Measurements from ENCODE around the gene CCDC116. TPM values are rescaled to one million over a fixed set of nuclear protein-coding genes. Genes with fewer than 3 reads are reported as not detected.
"Not testable (repeated sequence)": the region's sequence is repeated elsewhere in the genome, so short reads cannot be mapped to it uniquely, and the experiment has no call there.

CCDC116 gene
- total RNA-seq, 2 experiments from 2014 or later, result 0.59 to 0.76 TPM

GRCh38 chr22:21598302-21598701 is 34.3 kb upstream of the CCDC116 start:
- Mint-ChIP-seq H3K27me3 (no peaks in the 10 kb centered on the region), H3K9me3 (ENCODE audit: low read depth) (no peaks in the 10 kb centered on the region), H3K36me3 (peaks cover 45% of the 10 kb centered on the region), H3K4me1 (peaks cover 30% of the 10 kb centered on the region), H3K27ac (no peak overlapping the region), H3K4me3 (no peak overlapping the region)
- ATAC-seq (no peak), DNase-seq (no peak)
- CTCF ChIA-PET, result interaction anchor here (0.9 to 1.3 kb wide), 2 partner anchors 9 to 44 kb away, joined by 3 to 4 read pairs; no protein-coding TSS in a partner anchor

DNA sequence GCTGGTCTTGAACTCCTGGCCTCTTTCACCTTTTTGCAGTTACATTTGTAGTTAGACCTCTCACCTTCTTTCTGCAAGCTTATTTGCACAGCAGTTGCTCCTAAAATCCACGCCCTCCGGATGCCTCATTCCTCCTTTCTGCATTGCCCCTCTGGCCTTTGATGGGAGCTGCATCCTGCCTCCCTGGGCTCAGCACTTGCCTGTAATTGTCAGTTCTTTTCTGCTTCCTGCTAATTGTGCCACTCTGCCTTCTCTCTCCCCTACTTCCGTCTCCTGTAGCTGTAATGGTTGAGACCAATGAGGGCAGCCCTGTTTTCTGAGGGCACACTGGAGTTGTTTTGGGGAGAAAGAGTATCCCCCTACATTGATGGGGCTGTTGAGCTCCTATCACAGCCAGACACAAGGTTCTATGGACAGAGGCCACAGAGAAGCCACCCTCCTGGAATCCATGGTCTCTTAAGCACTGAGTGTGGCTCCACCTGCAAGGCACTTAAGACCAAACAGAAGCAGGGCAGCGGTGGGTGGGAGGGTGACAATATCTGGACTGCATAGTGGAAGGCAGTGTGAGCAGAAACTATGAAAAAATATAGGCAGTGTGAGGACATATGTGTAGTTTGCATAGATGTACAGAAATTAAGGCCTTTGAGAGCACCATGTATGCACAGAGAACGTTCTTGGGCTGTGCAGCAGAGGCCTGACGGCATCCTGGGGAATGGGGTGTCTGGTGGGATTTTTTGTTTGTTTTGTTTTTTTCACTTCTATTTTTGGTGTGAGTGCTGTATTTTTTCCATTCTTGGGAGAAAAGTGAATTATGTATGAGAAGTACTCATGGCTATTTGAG is 33.3 kb upstream of the CCDC116 start:
- Mint-ChIP-seq H3K27ac (peak overlapping the region; percentile 4), H3K36me3 (peaks cover 35% of the 10 kb centered on the region), H3K27me3 (no peaks in the 10 kb centered on the region), H3K4me3 (no peak overlapping the region), H3K9me3 (ENCODE audit: low read depth) (no peaks in the 10 kb centered on the region), H3K4me1 (peaks cover 21% of the 10 kb centered on the region)
- CTCF ChIA-PET, result interaction anchor here (1.3 kb wide), 1 partner anchor 43 kb away, joined by 3 read pairs; no protein-coding TSS in a partner anchor
- no peak for ATAC-seq
- DNase-seq, result no peak

DNA sequence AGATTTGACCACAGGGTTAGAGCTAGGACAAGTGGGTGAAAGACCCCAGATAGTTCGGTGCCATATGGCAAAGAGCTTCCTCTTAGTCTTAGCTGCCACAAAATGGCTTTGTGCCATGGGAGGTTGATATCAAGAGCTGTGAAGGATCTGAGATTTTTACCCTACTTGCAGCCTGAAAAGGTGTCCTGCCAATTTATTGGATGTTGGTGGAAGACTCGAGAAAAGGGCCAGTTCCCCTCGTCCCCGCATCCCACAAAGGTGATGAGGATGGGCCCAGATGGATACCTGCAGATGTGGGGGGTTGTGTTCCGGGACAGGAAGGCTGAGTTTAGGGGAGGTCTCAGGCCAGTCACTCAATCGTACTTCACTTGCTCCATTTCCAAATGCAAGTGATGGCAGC is 30.0 kb upstream of the CCDC116 start:
- Mint-ChIP-seq H3K4me3 (no peak overlapping the region), H3K4me1 (peaks cover 34% of the 10 kb centered on the region), H3K9me3 (ENCODE audit: low read depth) (no peaks in the 10 kb centered on the region), H3K27ac (no peak overlapping the region), H3K36me3 (peaks cover 11% of the 10 kb centered on the region), H3K27me3 (no peaks in the 10 kb centered on the region)
- DNase-seq, result no peak
- CTCF ChIA-PET, result interaction anchor here (1.0 to 1.4 kb wide), 2 partner anchors 8 to 11 kb away, joined by 3 read pairs; no protein-coding TSS in a partner anchor
- no peak for ATAC-seq

DNA sequence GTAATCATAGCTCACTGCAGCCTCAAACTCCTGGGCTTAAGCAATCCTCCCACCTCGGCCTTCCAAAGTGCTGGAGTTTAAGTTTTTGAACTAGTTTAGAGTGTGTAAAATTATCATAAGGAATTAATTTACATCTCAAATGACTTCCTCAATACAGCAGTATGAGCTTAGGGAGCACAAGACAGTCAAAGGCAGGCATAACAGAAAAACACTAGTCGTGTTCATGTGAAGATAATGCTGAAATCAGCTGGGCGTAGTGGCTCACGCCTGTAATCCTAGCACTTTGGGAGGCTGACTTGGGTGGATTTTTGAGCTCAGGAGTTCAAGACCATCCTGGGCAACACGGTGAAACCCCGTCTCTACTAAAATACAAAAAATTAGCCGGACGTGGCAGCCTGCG is 28.6 kb upstream of the CCDC116 start:
- H3K9me3 Mint-ChIP-seq (ENCODE audit: low read depth), result no peaks in the 10 kb centered on the region
- DNase-seq (no peak), ATAC-seq (no peak)
- H3K27me3 Mint-ChIP-seq, result no peaks in the 10 kb centered on the region
- peaks cover 7% of the 10 kb centered on the region for H3K36me3 Mint-ChIP-seq
- H3K4me1 Mint-ChIP-seq, result peaks cover 26% of the 10 kb centered on the region
- no peak overlapping the region for H3K4me3 Mint-ChIP-seq
- no peak overlapping the region for H3K27ac Mint-ChIP-seq
- CTCF ChIA-PET, result interaction anchor here (0.7 to 1.8 kb wide), 4 partner anchors 12 to 714 kb away, joined by 3 to 6 read pairs (median 4); partner anchors contain the start of gene YDJC

- Mint-ChIP-seq H3K9me3 (ENCODE audit: low read depth) (no peaks in the 10 kb centered on the region), H3K27me3 (no peaks in the 10 kb centered on the region), H3K4me1 (peaks cover 25% of the 10 kb centered on the region), H3K36me3 (peaks cover 8% of the 10 kb centered on the region), H3K27ac (no peak overlapping the region), H3K4me3 (no peak overlapping the region)
- no peak for DNase-seq
- CTCF ChIA-PET, result interaction anchor here (1.2 to 1.5 kb wide), 3 partner anchors 11 to 41 kb away, joined by 3 to 4 read pairs (median 3); no protein-coding TSS in a partner anchor
- ATAC-seq, result no peak
Measured at GRCh38 chr22:21605887-21606564, 26.5 kb upstream of the CCDC116 start.

- Mint-ChIP-seq H3K4me1 (peaks cover 25% of the 10 kb centered on the region), H3K27me3 (no peaks in the 10 kb centered on the region), H3K4me3 (no peak overlapping the region), H3K9me3 (ENCODE audit: low read depth) (no peaks in the 10 kb centered on the region), H3K36me3 (peaks cover 14% of the 10 kb centered on the region), H3K27ac (no peak overlapping the region)
- DNase-seq (no peak), ATAC-seq (no peak)
- CTCF ChIA-PET, result interaction anchor here (0.8 to 1.7 kb wide), 5 partner anchors 9 to 40 kb away, joined by 3 to 7 read pairs (median 4); partner anchors contain the start of gene SDF2L1
Measured at GRCh38 chr22:21606775-21607174, 25.8 kb upstream of the CCDC116 start.

DNA sequence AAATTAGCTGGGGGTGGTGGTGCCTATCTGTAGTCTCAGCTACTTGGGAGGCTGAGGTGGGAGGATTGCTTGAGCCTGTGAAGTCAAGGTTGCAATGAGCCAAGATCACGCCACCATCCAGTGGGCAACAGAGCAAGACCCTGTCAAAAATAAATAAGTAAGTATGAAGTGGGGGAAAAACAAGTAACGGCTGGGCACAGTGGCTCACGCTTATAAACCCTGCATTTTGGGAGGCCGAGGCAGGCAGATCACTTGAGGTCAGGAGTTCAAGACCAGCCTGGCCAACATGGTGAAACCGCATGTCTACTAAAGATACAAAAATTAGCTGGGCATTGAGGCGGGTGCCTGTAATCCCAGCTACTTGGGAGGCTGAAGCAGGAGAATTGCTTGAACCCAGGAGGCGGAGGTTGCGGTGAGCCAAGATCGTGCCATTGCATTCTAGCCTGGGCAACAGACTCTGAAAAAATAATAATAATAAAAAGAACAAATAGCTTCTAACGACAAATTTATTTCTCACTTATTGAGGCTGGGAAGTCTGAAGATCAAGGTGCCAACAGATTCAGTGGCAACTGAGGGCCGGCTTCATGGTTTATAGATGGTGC is 22.9 kb upstream of the CCDC116 start:
- H3K9me3 Mint-ChIP-seq (ENCODE audit: low read depth); ATAC-seq; H3K27ac Mint-ChIP-seq; DNase-seq; H3K4me3 Mint-ChIP-seq; H3K27me3 Mint-ChIP-seq: not testable (repeated sequence)
- Mint-ChIP-seq H3K4me1 (peaks cover 19% of the 10 kb centered on the region), H3K36me3 (peaks cover 28% of the 10 kb centered on the region)
- CTCF ChIA-PET, result interaction anchor here (1.6 to 1.7 kb wide), 2 partner anchors 8 to 20 kb away, joined by 3 to 6 read pairs; partner anchors contain the start of gene YDJC

GRCh38 chr22:21611210-21611977 is 21.2 kb upstream of the CCDC116 start:
- peaks cover 11% of the 10 kb centered on the region for H3K4me1 Mint-ChIP-seq
- ATAC-seq (no peak), DNase-seq (no peak)
- CTCF ChIA-PET, result interaction anchor here (1.1 to 1.7 kb wide), 2 partner anchors 18 to 35 kb away, joined by 3 to 6 read pairs; partner anchors contain the start of gene YDJC
- no peaks in the 10 kb centered on the region for H3K9me3 Mint-ChIP-seq (ENCODE audit: low read depth)
- no peak overlapping the region for H3K4me3 Mint-ChIP-seq
- no peak overlapping the region for H3K27ac Mint-ChIP-seq
- H3K27me3 Mint-ChIP-seq, result no peaks in the 10 kb centered on the region
- peaks cover 32% of the 10 kb centered on the region for H3K36me3 Mint-ChIP-seq

DNA sequence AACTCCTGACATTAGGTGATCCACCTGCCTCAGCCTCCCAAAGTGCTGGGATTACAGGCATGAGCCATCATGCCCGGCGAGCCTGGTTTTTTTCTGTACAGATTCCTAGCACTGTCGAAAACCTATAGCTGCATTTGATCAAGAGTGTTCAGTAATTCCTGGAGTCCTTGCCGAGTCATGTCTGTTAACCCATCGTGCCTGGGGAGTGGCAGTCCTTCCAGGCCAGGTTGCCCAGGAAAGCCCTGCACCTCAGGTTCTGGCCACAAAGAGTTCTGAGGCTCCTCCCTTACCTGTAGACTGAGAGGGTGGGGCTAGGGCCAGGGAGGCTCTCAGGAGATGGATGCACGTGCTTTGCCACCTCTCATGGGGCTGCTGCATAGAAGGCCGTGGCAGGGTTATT is 19.7 kb upstream of the CCDC116 start:
- Mint-ChIP-seq H3K9me3 (ENCODE audit: low read depth) (no peaks in the 10 kb centered on the region), H3K4me3 (no peak overlapping the region), H3K27me3 (no peaks in the 10 kb centered on the region), H3K27ac (no peak overlapping the region), H3K4me1 (peaks cover 4% of the 10 kb centered on the region), H3K36me3 (peaks cover 32% of the 10 kb centered on the region)
- DNase-seq (no peak), ATAC-seq (no peak)
- CTCF ChIA-PET, result interaction anchor here (1.2 to 2.9 kb wide), 4 partner anchors 10 to 29 kb away, joined by 3 to 9 read pairs (median 4); partner anchors contain the start of gene SDF2L1

- H3K4me1 Mint-ChIP-seq, result peaks cover 4% of the 10 kb centered on the region
- no peak overlapping the region for H3K27ac Mint-ChIP-seq
- no peak for ATAC-seq
Measured at GRCh38 chr22:21613553-21614233, 18.9 kb upstream of the CCDC116 start.

GRCh38 chr22:21615731-21616130 is 16.8 kb upstream of the CCDC116 start:
- H3K27ac Mint-ChIP-seq, result no peak overlapping the region
- CTCF ChIA-PET, result interaction anchor here (0.8 to 2.4 kb wide), 4 partner anchors 11 to 31 kb away, joined by 3 to 7 read pairs (median 6); partner anchors contain the start of genes SDF2L1 and YDJC
- peaks cover 27% of the 10 kb centered on the region for H3K36me3 Mint-ChIP-seq
- H3K4me1 Mint-ChIP-seq, result peaks cover 2% of the 10 kb centered on the region
- H3K4me3 Mint-ChIP-seq, result no peak overlapping the region
- H3K27me3 Mint-ChIP-seq, result no peaks in the 10 kb centered on the region
- no peaks in the 10 kb centered on the region for H3K9me3 Mint-ChIP-seq (ENCODE audit: low read depth)
- ATAC-seq (no peak), DNase-seq (no peak)

More at GRCh38 chr22:21613553-21614233, 18.9 kb upstream of the CCDC116 start:
- Mint-ChIP-seq H3K4me3 (no peak overlapping the region), H3K27me3 (no peaks in the 10 kb centered on the region), H3K36me3 (peaks cover 32% of the 10 kb centered on the region), H3K9me3 (ENCODE audit: low read depth) (no peaks in the 10 kb centered on the region)
- CTCF ChIA-PET, result interaction anchor here (1.2 to 2.9 kb wide), 5 partner anchors 9 to 28 kb away, joined by 3 to 9 read pairs (median 4); partner anchors contain the start of gene SDF2L1
- DNase-seq, result no peak

DNA sequence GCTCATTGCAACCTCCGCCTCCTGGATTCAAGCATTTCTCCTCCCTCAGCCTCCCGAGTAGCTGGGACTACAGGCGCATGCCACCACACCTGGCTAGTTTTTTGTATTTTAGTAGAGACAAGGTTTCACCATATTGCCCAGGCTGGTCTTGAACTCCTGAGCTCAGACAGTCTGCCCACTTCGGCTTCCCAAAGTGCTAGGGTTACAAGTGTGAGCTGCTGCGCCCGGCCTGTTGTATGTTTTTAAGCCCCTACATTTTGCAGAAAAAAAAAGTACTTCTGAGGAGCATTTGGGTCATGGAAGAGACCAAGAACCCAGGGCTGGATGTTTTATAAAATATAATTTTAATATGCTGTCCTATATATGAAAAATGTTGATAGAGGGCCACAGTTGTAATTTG is 15.2 kb upstream of the CCDC116 start:
- H3K27ac Mint-ChIP-seq; ATAC-seq; H3K4me3 Mint-ChIP-seq; H3K4me1 Mint-ChIP-seq; H3K27me3 Mint-ChIP-seq; DNase-seq; H3K9me3 Mint-ChIP-seq (ENCODE audit: low read depth): not testable (repeated sequence)
- CTCF ChIA-PET, result interaction anchor here (1.1 to 2.4 kb wide), 5 partner anchors 11 to 49 kb away, joined by 3 to 7 read pairs (median 7); partner anchors contain the start of gene YDJC
- peaks cover 20% of the 10 kb centered on the region for H3K36me3 Mint-ChIP-seq
